HG03442 (cell line): ENCODE measurements around the gene A4GNT.

Source experiments
- ATAC-seq: cut with Tn5 transposase; IDR thresholded peaks from one replicate; pipeline ENCODE4 v1.9.1; 2021; ENCODE audit warnings: mild to moderate bottlenecking, moderate library complexity; ENCODE audit not compliant: unreplicated experiment

The A4GNT gene

DNA sequence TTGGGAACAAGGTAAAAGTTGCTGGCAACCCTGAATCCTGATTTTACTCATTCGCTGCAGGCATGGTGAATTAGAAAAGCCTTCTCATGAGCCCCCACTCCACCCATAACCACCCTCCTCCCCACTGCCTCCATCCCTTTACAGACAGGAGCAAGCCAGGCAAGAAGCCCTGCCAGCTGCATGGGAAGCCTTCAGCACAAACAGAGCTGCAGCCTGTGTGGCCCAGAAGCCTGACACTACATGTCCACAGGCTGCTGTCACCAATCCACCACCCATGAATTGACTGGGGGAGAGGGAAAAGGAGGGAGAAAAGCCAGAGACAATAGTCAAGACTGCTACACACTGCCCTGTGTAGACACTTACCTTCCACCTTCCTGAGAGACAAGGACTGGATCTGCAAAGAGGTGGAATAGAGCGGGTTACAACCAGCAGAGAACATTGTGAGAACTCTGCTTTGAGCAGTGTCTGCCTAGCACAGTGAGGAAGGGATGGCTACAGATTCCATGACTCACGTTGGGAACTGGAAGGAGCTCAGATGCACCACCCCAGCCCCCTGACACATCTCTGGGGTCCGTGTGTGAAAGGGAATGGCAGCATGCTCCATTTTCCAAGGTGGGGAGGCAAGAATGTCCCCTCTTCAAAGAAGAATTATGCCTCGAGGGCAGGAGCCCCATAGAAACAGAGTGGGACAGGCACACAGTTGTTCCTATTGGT lies 50.7 kb downstream of the A4GNT start:
- no peak for ATAC-seq

DNA sequence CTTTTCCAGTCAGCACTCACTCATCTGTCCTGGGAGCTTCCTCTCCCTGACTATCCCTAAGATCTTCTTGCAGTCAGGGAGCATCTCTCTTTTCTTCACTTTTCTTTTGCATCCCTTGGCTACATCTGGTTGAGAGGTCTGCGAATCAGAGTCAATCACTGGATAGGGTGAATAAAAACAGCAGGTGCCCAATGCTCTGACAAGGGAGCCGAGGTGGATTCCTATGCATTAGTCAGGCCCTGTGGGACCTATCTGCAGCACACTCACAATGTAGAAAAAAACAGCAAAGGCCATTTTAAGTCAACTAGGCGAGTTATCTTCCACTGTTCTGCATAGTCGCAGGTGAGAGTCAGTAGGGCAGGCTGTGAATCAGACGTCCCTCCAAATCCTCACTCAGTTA lies 52.3 kb downstream of the A4GNT start:
- no peak for ATAC-seq

DNA sequence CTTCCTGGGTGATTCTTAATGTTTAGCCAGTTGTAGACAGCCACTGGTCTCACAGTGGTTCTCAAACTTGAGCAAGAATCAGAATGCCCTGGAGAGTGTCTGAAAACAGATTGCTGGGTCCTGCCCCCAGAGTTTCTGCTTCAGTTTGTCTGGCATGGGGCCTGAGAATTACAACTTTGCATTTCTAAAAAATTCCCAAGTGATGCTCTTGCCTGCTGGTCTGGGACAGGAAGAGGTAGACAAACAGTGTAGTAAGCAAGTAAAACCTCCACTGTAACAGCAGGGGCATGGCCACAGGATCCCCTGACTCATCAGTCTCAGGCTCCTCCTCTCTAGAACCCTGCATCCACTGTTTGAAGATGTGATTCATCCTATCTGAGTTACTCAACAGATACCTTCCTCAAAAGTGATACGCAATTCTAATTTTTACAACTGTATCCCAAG lies 53.3 kb downstream of the A4GNT start:
- no peak for ATAC-seq

DNA sequence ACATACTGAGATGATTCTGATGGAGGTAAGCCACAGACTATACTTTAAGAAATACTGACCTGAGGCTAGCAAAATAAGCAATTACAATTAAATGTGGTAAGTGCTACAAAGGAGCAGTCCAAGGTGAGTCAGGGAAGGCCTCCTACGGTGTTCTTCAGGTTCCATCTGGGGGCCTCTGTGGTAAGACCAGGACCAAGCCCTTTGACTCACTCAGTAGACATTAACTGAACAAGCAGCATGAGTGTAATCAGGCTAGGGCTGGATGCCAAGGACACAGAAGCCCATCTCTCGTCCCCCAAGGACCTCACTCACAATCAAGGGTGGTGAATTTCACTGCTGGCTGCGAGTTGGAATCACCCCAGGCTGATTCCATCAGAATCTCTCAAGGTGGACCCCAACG lies 54.1 kb downstream of the A4GNT start:
- ATAC-seq, result no peak
